SKM-1 (cell line): ENCODE results near the gene IMP3.

Experiments used
- DNase-seq: peaks from one replicate; lab custom pipeline; 2025; ENCODE audit not compliant: unreplicated experiment; lab: John Stamatoyannopoulos, UW

IMP3 gene

DNA sequence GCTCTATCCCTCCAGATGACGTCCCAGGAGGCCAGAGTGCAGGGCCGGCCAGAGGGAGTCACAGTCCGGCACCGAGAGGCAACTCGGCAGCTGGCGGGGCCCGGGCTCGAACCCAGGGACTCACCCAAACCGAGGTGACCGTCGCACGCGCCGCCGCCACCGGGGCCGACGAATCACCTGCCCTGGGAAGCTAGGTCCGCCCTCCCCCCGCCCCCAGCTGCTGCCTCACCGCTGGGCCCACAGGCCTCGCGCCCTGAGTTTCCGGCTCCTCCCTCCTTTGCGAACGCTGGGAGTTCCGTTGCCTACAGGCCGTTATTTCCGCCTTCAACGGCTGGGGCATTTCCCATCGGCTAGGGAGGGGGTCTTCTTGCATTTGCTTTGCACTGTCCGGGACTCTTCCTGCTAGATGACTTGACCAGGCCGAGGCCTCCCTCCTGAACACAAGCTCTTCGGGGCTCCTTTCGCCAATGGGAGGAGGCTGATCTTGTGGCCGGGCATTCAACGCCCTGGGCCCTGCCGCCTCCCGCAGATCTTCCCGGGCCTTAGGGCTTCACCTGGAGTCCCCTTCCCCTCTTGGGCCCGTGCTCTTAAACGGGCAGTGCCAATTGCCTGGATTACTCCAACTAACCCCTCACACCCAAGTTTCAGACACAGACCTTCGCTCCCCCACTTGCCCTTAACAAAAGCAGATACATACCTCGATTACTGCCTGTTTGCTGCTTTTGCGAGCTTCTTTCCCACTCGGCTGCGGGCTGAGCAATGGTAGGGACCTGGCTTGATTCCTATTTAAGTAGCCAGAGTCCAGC lies 14.3 kb downstream of the IMP3 start, which contains the start of gene SNUPN:
SNUPN (minus strand) TSS at position 184 of the 806 bp plus-strand sequence. CDS start 4,674 bp downstream, outside the sequence.
- DNase-seq, result peak; percentile 86

GRCh38 chr15:75622505-75622904 lies 17.5 kb downstream of the IMP3 start:
- DNase-seq, result no peak

GRCh38 chr15:75620841-75621391 lies 19.1 kb downstream of the IMP3 start:
- DNase-seq, result no peak

- DNase-seq, result no peak
Observed at GRCh38 chr15:75620058-75620820, 19.8 kb downstream of the IMP3 start.

GRCh38 chr15:75616766-75617165 lies 23.3 kb downstream of the IMP3 start:
- DNase-seq, result no peak

DNA sequence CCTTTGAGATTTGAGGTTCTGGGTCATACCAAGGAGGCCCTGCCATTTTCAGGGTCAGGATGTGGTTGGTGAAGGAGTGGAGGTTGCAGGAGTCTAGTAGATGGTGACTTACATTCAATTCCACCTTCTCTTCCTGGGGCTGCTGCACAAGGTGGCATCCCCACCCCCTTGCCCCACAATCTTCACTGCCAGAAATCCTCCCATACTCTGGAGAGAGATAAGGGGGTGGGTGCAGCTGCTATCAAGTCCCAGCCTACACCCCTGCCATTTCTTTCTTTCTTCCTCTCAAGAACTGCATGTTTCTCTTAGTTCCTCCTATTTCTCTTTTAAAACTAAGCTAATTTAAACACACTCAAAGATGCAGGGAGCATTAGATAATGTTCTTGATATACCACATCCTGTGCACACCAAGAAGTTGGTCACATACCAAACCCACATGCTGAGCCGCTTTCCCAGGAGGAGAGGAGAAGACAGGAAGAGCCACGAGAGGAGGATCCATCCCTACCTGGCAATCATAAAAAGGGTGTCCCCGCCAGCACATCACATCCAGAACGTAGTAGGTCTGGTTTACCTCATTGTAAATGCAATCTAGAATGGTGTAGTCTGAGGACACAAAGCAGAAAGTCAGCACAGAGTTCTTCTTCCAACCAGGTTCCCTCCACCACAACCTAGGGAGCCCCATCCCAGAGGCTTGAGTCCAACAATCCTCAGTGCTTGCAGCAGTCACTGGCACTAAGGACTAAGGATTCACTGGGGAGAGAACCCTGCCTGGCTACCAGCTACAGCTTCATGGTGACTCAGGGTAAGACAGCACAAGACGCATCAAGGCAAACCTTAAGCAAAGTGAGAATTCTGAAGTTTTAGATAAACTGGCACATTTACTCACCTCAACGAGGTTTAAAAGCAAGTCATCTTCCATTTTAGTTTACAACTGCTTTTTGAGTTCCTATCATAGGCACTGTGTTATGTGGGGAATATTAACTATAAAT lies 33.0 kb downstream of the IMP3 start:
- no peak for DNase-seq

- DNase-seq, result no peak
Observed at GRCh38 chr15:75606026-75606425, 34.0 kb downstream of the IMP3 start.

- no peak for DNase-seq
Observed at GRCh38 chr15:75599401-75599800, 40.6 kb downstream of the IMP3 start.

DNA sequence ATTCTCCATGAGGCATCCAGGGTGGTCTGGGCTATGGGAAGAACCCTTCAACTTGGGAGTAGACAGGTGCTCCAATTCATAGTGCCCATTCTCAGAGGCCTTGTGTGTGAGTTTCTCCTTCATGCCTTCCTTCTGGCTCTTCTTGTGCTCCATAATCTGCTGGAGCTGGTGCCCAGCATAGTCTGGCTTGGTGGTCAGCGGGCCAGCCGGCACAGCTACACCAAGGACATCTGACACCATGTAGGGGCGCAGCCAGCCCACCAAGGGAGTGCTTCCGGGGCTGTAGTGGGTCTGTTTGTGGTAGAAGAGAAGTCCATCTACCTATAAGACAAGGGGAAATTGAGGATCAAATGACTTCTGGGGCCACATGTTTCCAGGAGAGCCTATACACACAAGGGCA lies 41.7 kb downstream of the IMP3 start:
- DNase-seq, result no peak

- DNase-seq, result peak; percentile 10
Observed at GRCh38 chr15:75597667-75598341, 42.2 kb downstream of the IMP3 start.

GRCh38 chr15:75596703-75597345 lies 43.2 kb downstream of the IMP3 start:
- DNase-seq, result no peak

GRCh38 chr15:75594276-75594675 lies 45.7 kb downstream of the IMP3 start:
- DNase-seq, result no peak

- no peak for DNase-seq
Observed at GRCh38 chr15:75591655-75592364, 48.2 kb downstream of the IMP3 start.

DNA sequence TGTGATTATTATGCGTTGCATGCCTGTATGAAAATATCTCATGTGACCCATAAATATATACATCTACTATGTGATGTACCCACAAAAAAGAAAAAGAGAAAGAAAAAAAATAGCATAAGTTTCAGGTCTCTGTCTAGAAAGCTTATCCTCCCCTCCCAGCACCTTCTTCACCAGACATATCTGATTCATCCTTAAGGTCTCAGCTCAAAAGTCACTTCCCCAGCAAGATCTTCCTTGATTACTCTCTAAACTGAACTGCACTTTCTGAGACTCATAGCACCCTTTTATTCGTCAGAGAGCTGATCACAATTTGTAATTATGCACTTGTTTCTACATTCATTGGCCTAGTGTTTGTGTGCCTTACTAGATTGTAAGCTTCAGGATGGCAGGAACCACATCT lies 49.8 kb downstream of the IMP3 start:
- no peak for DNase-seq
